ENCODE measurements around the gene HS3ST6. TPM values are rescaled to one million over a fixed set of nuclear protein-coding genes. Genes with fewer than 3 reads are reported as not detected.

Gene HS3ST6
- total and polyA plus RNA-seq, 4 donors, result 0.40 to 5.9 (median 1.4) TPM

DNA sequence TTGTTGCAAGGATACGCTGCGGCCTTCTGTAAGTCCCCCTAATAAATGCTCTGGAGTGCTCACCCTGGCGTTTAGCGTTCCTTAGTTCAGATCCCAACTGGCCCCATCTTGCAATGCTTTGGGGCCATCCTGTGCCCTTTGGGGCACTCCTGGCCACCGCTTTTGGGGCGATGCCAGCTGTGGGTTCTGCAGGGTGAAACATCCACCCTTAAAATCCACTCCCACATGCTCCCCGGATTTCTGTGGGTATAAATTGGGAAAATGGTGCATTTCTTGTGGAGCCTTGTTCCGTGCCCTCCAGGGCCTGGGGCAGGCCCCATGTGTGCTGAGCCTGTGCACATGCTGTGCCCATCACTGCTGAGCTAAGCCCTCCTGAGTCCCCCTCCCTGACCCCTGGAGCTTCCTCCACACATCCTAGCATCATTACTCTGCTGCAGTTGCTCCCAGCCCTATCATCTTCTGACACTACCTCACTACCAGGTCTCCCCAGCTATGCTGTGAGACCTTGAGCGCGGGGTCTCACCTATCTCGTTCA is 18.8 kb upstream of the HS3ST6 start:
- WGBS, 2 donors, result 94% methylated on average over 11 of the region's 11 CpGs
- ATAC-seq (ENCODE audit: insufficient read depth, low FRiP score) (no peak), DNase-seq (no peak)
- no peak overlapping the region for H3K27ac ChIP-seq (ENCODE audit: low read depth in 1 of 2, low read length in 1 of 2)
- H3K9ac ChIP-seq (ENCODE audit: insufficient read depth in 1 of 2, low read length in 2 of 2), result no peak overlapping the region
- no peak overlapping the region for H3K4me3 ChIP-seq
- TF ChIP-seq, protein P1, sequence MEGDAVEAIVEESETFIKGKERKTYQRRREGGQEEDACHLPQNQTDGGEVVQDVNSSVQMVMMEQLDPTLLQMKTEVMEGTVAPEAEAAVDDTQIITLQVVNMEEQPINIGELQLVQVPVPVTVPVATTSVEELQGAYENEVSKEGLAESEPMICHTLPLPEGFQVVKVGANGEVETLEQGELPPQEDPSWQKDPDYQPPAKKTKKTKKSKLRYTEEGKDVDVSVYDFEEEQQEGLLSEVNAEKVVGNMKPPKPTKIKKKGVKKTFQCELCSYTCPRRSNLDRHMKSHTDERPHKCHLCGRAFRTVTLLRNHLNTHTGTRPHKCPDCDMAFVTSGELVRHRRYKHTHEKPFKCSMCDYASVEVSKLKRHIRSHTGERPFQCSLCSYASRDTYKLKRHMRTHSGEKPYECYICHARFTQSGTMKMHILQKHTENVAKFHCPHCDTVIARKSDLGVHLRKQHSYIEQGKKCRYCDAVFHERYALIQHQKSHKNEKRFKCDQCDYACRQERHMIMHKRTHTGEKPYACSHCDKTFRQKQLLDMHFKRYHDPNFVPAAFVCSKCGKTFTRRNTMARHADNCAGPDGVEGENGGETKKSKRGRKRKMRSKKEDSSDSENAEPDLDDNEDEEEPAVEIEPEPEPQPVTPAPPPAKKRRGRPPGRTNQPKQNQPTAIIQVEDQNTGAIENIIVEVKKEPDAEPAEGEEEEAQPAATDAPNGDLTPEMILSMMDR (IDR thresholded peaks at IDR 0.05; ENCODE audit: control extremely low read depth, extremely low read depth), result no peak
- peaks cover 2 to 33% (median 8%) of the 10 kb centered on the region in 4 donors for H3K36me3 ChIP-seq (ENCODE audit: control insufficient read depth in 4 of 4, insufficient read depth in 4 of 4, low read length in 4 of 4)
- H3K4me1 ChIP-seq (ENCODE audit: control insufficient read depth in 5 of 5, insufficient read depth in 5 of 5, low read length in 5 of 5), result peaks cover 0 to 7% (median 2%) of the 10 kb centered on the region in 5 donors
- H3K9me3 ChIP-seq (ENCODE audit: control insufficient read depth in 4 of 4, insufficient read depth in 3 of 4, low read length in 3 of 4), result peaks cover 0 to 1% (median 0%) of the 10 kb centered on the region in 4 donors
- no peaks in the 10 kb centered on the region for H3K27me3 ChIP-seq (ENCODE audit: control insufficient read depth in 3 of 3, insufficient read depth in 3 of 3, low read length in 2 of 3)

DNA sequence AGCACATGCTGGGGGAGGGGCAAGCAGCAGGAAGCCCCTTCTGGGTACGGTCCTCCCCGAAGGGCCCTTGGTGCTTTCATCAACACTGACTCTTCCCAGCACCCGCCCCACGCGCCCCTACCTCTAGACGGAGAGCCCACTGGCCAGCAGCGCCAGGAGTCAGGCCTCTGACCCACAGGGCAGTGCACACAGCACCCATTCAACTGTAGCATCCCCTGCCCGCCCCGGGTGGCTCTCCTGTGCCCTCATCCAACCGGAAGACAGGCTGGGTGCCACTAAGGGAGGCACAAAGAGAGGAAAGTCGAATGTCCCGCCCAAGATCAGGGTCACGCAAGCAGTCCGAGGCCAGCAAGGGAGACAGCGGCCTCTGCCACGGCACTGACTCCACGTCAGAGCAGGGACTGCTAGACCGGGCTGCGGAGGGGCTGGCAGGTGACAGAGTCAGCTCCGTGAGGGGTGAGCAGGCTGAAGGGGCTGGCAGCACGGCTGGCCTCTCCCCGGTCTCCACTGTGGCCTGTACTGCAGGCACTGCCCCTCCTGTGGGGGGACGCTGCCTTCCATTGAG is 15.0 kb upstream of the HS3ST6 start:
- Histone ChIP-seq H3K4me1 (ENCODE audit: control insufficient read depth in 5 of 5, insufficient read depth in 5 of 5, low read length in 5 of 5) (no peaks in the 10 kb centered on the region), H3K4me3 (no peak overlapping the region), H3K36me3 (ENCODE audit: control insufficient read depth in 4 of 4, insufficient read depth in 4 of 4, low read length in 4 of 4) (peaks cover 0 to 8% (median 4%) of the 10 kb centered on the region in 4 donors), H3K9me3 (ENCODE audit: control insufficient read depth in 4 of 4, insufficient read depth in 3 of 4, low read length in 3 of 4) (peaks cover 0 to 1% (median 0%) of the 10 kb centered on the region in 4 donors), H3K9ac (ENCODE audit: insufficient read depth in 1 of 2, low read length in 2 of 2) (no peak overlapping the region), H3K27me3 (ENCODE audit: control insufficient read depth in 3 of 3, insufficient read depth in 3 of 3, low read length in 2 of 3) (no peaks in the 10 kb centered on the region), H3K27ac (ENCODE audit: low read depth in 1 of 2, low read length in 1 of 2) (no peak overlapping the region)
- TF ChIP-seq, protein P1 (IDR thresholded peaks at IDR 0.05; ENCODE audit: control extremely low read depth, extremely low read depth), result no peak
- WGBS, 2 donors, result 62 to 74% methylated on average over 22 to 23 of the region's 23 CpGs
- DNase-seq, result no peak
- ATAC-seq (ENCODE audit: insufficient read depth, low FRiP score), result no peak

DNA sequence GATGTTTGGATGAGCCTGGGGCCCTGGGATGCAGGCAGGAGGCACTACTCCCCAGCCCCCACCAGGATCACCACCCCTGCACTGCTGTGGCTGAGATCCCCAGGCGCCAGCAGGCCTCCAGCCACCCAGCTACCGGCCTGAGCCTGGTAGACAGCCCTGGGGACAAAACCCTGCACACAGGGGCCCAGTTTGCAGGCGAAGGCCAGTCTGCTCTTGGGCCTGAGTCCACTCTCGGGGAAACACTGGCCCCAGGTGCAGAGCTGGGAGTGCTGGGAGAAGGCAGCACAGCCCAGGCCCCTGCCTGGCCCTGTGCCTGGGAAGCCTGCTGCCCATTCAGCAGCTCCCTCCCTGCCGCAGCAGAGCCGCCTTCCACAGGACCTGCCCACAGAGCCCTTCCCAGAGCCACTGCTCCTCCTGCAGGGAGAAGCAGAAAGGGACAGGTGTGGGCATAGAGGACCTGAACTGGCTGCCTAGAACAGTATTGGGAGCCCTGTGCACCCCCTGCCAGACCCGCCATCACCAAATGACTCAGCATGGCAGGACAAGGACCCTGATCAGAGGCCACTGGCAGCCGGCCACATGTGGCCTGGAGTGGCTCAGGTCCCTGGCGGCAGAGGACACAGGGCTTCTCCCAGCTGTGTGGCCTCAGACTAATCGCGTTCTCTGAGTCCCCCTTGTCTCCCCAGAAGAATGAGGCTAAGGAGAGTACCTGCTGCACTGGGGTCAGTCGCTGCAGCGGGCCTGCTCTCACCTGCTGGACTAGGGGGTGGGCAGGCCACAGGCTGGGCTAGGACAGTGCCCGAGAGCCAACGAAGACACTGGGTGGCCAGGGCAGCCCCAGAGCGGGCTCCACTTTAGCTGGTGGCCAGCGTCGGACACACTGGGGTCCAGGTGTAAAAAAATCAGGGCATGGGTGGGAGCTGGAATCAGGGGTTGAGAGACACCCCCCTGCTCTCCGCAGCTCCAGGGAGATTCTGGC is 14.1 kb upstream of the HS3ST6 start:
- no peak overlapping the region for H3K27ac ChIP-seq (ENCODE audit: low read depth in 1 of 2, low read length in 1 of 2)
- peaks cover 0 to 1% (median 0%) of the 10 kb centered on the region in 4 donors for H3K9me3 ChIP-seq (ENCODE audit: control insufficient read depth in 4 of 4, insufficient read depth in 3 of 4, low read length in 3 of 4)
- WGBS, 2 donors, result 77 to 80% methylated on average over 19 of the region's 19 CpGs
- H3K36me3 ChIP-seq (ENCODE audit: control insufficient read depth in 4 of 4, insufficient read depth in 4 of 4, low read length in 4 of 4), result peaks cover 0 to 3% (median 1%) of the 10 kb centered on the region in 4 donors
- TF ChIP-seq, protein P1 (IDR thresholded peaks at IDR 0.05; ENCODE audit: control extremely low read depth, extremely low read depth), result no peak
- ATAC-seq (ENCODE audit: insufficient read depth, low FRiP score) (no peak), DNase-seq (no peak)
- no peaks in the 10 kb centered on the region for H3K4me1 ChIP-seq (ENCODE audit: control insufficient read depth in 5 of 5, insufficient read depth in 5 of 5, low read length in 5 of 5)
- H3K4me3 ChIP-seq, result no peak overlapping the region
- H3K9ac ChIP-seq (ENCODE audit: insufficient read depth in 1 of 2, low read length in 2 of 2), result no peak overlapping the region
- no peaks in the 10 kb centered on the region for H3K27me3 ChIP-seq (ENCODE audit: control insufficient read depth in 3 of 3, insufficient read depth in 3 of 3, low read length in 2 of 3)

All from lung (tissue), 12 donors.